Karpas-422 (cell line): Measurements from ENCODE around the gene STX8. TPM values are rescaled to one million over a fixed set of nuclear protein-coding genes. Genes with fewer than 3 reads are reported as not detected.

Experiments used
- DNase-seq: peaks from one replicate; pipeline ENCODE4 v3.0.0-alpha.2; 2015
- H2AFZ ChIP-seq: fragments of 200-600 bp; sonication (generic); 2 replicates; pipeline ENCODE4 v1.6.1; 2014; ENCODE audit warnings: antibody characterized with exemption, low read length, mixed read lengths
- H3K27ac ChIP-seq: fragments of 200-600 bp; sonication (generic); 2 replicates; pipeline ENCODE4 v1.5.1; 2014; ENCODE audit warnings: mild to moderate bottlenecking, low read length, moderate library complexity
- H3K27me3 ChIP-seq: fragments of 200-600 bp; sonication (generic); 2 replicates; pipeline ENCODE4 v1.6.1; 2014; ENCODE audit warnings: low read length, mixed read lengths
- H3K36me3 ChIP-seq: fragments of 200-600 bp; sonication (generic); 2 replicates; pipeline ENCODE4 v1.6.1; 2014; ENCODE audit warnings: low read length, mixed read lengths; ENCODE audit not compliant: insufficient read depth
- H3K4me1 ChIP-seq: fragments of 200-600 bp; sonication (generic); 2 replicates; pipeline ENCODE4 v1.6.1; 2014; ENCODE audit warnings: mild to moderate bottlenecking, low read length, mixed read lengths
- H3K4me2 ChIP-seq: fragments of 200-600 bp; sonication (generic); 2 replicates; pipeline ENCODE4 v1.6.1; 2014; ENCODE audit warnings: low read length, low read depth, mild to moderate bottlenecking; ENCODE audit not compliant: poor library complexity, severe bottlenecking
- H3K4me3 ChIP-seq: fragments of 200-600 bp; sonication (generic); 2 replicates; pipeline ENCODE4 v1.5.1; 2014; ENCODE audit warnings: mild to moderate bottlenecking, antibody characterized with exemption, low read length, mixed read lengths
- H3K79me2 ChIP-seq: fragments of 200-600 bp; sonication (generic); 2 replicates; pipeline ENCODE4 v1.6.1; 2014; ENCODE audit warnings: mild to moderate bottlenecking, low read length, mixed read lengths
- H3K9ac ChIP-seq: fragments of 200-600 bp; sonication (generic); 2 replicates; pipeline ENCODE4 v1.6.0; 2014; ENCODE audit warnings: low read length
- H3K9me2 ChIP-seq: fragments of 200-600 bp; sonication (generic), shearing (Covaris generic); replicated peaks from 2 replicates; pipeline ENCODE4 v1.6.0; 2014; ENCODE audit warnings: mild to moderate bottlenecking, low read length, moderate library complexity; ENCODE audit not compliant: insufficient read depth
- H3K9me3 ChIP-seq: fragments of 300-700, 200-600 bp; sonication (generic); 2 replicates; pipeline ENCODE4 v1.6.1; 2014; ENCODE audit warnings: low read length, mixed read lengths
- H4K20me1 ChIP-seq: fragments of 200-600 bp; sonication (generic); 2 replicates; pipeline ENCODE4 v1.6.1; 2014; ENCODE audit warnings: mild to moderate bottlenecking, antibody characterized with exemption, low read length, low read depth; ENCODE audit not compliant: insufficient read depth
- total RNA-seq: library from RNA; depleted of rRNA; stranded (reverse); fragments of >200 nt; shearing (Covaris generic); gene quantifications from 2 replicates; pipeline ENCODE4 v1.2.3, GENCODE V29; 2014; ENCODE audit warnings: low replicate concordance

The STX8 gene
- total RNA-seq, 1 experiment from 2014 or later: 40.0 TPM

- no peaks in the 10 kb centered on the region for H3K79me2 ChIP-seq
- no peak overlapping the region for H2AFZ ChIP-seq
- H3K4me2 ChIP-seq: no peak overlapping the region
- H3K27me3 ChIP-seq: no peaks in the 10 kb centered on the region
- no peaks in the 10 kb centered on the region for H3K4me1 ChIP-seq
- no peak overlapping the region for H3K9ac ChIP-seq
- no peak overlapping the region for H3K27ac ChIP-seq
- H4K20me1 ChIP-seq: no peaks in the 10 kb centered on the region
- no peak overlapping the region for H3K4me3 ChIP-seq
- H3K9me3 ChIP-seq: no peaks in the 10 kb centered on the region
- DNase-seq: no peak
- H3K36me3 ChIP-seq: no peaks in the 10 kb centered on the region
- H3K9me2 ChIP-seq: no peaks in the 10 kb centered on the region
Observed at GRCh38 chr17:9241774-9242496, 333.7 kb downstream of the STX8 start.

- H3K27ac ChIP-seq: no peak overlapping the region
- no peak overlapping the region for H2AFZ ChIP-seq
- H3K4me1 ChIP-seq: no peaks in the 10 kb centered on the region
- H3K9me3 ChIP-seq: no peaks in the 10 kb centered on the region
- H3K27me3 ChIP-seq: no peaks in the 10 kb centered on the region
- no peak for DNase-seq
- no peaks in the 10 kb centered on the region for H3K79me2 ChIP-seq
- no peaks in the 10 kb centered on the region for H3K36me3 ChIP-seq
- no peak overlapping the region for H3K9ac ChIP-seq
- H4K20me1 ChIP-seq: no peaks in the 10 kb centered on the region; the same call in 1 of the 2 replicates
- H3K9me2 ChIP-seq: no peaks in the 10 kb centered on the region
- H3K4me3 ChIP-seq: no peak overlapping the region
- no peak overlapping the region for H3K4me2 ChIP-seq
Observed at GRCh38 chr17:9241371-9241712, 334.3 kb downstream of the STX8 start.

- Histone ChIP-seq H3K4me1 (no peaks in the 10 kb centered on the region), H3K4me2 (no peak overlapping the region), H3K79me2 (no peaks in the 10 kb centered on the region), H3K27ac (no peak overlapping the region), H3K4me3 (no peak overlapping the region), H4K20me1 (no peaks in the 10 kb centered on the region; the same call in 1 of the 2 replicates), H3K27me3 (no peaks in the 10 kb centered on the region), H3K36me3 (no peaks in the 10 kb centered on the region), H2AFZ (no peak overlapping the region), H3K9me3 (no peaks in the 10 kb centered on the region), H3K9me2 (no peaks in the 10 kb centered on the region), H3K9ac (no peak overlapping the region)
- no peak for DNase-seq
Observed at GRCh38 chr17:9240659-9241370, 334.8 kb downstream of the STX8 start.

GRCh38 chr17:9239793-9240658, 335.6 kb downstream of the STX8 start:
- Histone ChIP-seq H3K9ac (no peak overlapping the region), H3K4me3 (no peak overlapping the region), H3K4me2 (no peak overlapping the region), H3K9me3 (no peaks in the 10 kb centered on the region), H3K27ac (no peak overlapping the region), H2AFZ (no peak overlapping the region), H3K9me2 (no peaks in the 10 kb centered on the region), H3K4me1 (no peaks in the 10 kb centered on the region), H3K36me3 (no peaks in the 10 kb centered on the region), H3K27me3 (no peaks in the 10 kb centered on the region), H4K20me1 (no peaks in the 10 kb centered on the region; the same call in 1 of the 2 replicates), H3K79me2 (no peaks in the 10 kb centered on the region)
- DNase-seq: no peak

- no peaks in the 10 kb centered on the region for H3K27me3 ChIP-seq
- H3K9me3 ChIP-seq: no peaks in the 10 kb centered on the region
- H4K20me1 ChIP-seq: no peaks in the 10 kb centered on the region; the same call in 1 of the 2 replicates
- no peaks in the 10 kb centered on the region for H3K36me3 ChIP-seq
- no peak for DNase-seq
- no peaks in the 10 kb centered on the region for H3K79me2 ChIP-seq
- no peak overlapping the region for H3K4me2 ChIP-seq
- no peak overlapping the region for H3K27ac ChIP-seq
- no peak overlapping the region for H3K9ac ChIP-seq
- H3K4me1 ChIP-seq: no peaks in the 10 kb centered on the region
- H3K4me3 ChIP-seq: no peak overlapping the region
- H3K9me2 ChIP-seq: no peaks in the 10 kb centered on the region
- H2AFZ ChIP-seq: no peak overlapping the region
Observed at GRCh38 chr17:9239246-9239792, 336.3 kb downstream of the STX8 start.

GRCh38 chr17:9238340-9239245, 337.0 kb downstream of the STX8 start:
- no peak overlapping the region for H3K9ac ChIP-seq

GRCh38 chr17:9237661-9238301, 337.8 kb downstream of the STX8 start:
- H3K36me3 ChIP-seq: no peaks in the 10 kb centered on the region
- peaks cover 5% of the 10 kb centered on the region; the same call in 1 of the 2 replicates for H4K20me1 ChIP-seq
- no peaks in the 10 kb centered on the region for H3K79me2 ChIP-seq
- DNase-seq: no peak
- H3K9me3 ChIP-seq: no peaks in the 10 kb centered on the region
- H3K4me3 ChIP-seq: no peak overlapping the region
- no peak overlapping the region for H3K27ac ChIP-seq
- H3K9me2 ChIP-seq: no peaks in the 10 kb centered on the region
- no peaks in the 10 kb centered on the region for H3K27me3 ChIP-seq
- no peaks in the 10 kb centered on the region for H3K4me1 ChIP-seq
- H2AFZ ChIP-seq: no peak overlapping the region
- no peak overlapping the region for H3K4me2 ChIP-seq
- H3K9ac ChIP-seq: no peak overlapping the region

More at GRCh38 chr17:9238340-9239245, 337.0 kb downstream of the STX8 start:
- Histone ChIP-seq H3K27me3 (no peaks in the 10 kb centered on the region), H3K4me3 (no peak overlapping the region), H3K9me3 (no peaks in the 10 kb centered on the region), H4K20me1 (peaks cover 5% of the 10 kb centered on the region; the same call in 1 of the 2 replicates), H3K4me1 (no peaks in the 10 kb centered on the region), H3K9me2 (no peaks in the 10 kb centered on the region), H3K79me2 (no peaks in the 10 kb centered on the region), H2AFZ (no peak overlapping the region), H3K27ac (no peak overlapping the region), H3K4me2 (no peak overlapping the region), H3K36me3 (no peaks in the 10 kb centered on the region)
- DNase-seq: no peak
